AG04450 (cell line): ENCODE results near the gene CNTNAP2. TPM values are rescaled to one million over a fixed set of nuclear protein-coding genes. Genes with fewer than 3 reads are reported as not detected.

Experiments
- CTCF ChIA-PET: fragments of 300-600, 350-600 bp; formaldehyde crosslinking; extraction: SDS; loops from one replicate; lab custom pipeline; 2022; ENCODE audit warnings: antibody characterized with exemption, inconsistent platforms; lab: Charles Lee
- POLR2A ChIA-PET: fragments of 350-600 bp; formaldehyde crosslinking; extraction: SDS; loops from one replicate; lab custom pipeline; 2021; ENCODE audit warnings: antibody characterized with exemption, inconsistent platforms; lab: Yijun Ruan, JAX
- DNase-seq: peaks from one replicate; pipeline ENCODE4 v3.0.0-alpha.2; 2011; ENCODE audit warnings: low read depth, low spot score
- H3K27ac ChIP-seq: one replicate; pipeline ENCODE4 v1.5.1; 2012; ENCODE audit warnings: low read depth, low read length, control low read depth
- H3K27me3 ChIP-seq: one replicate; pipeline ENCODE4 v1.6.0; 2012; ENCODE audit warnings: low read length; ENCODE audit not compliant: control insufficient read depth, insufficient read depth
- H3K4me3 ChIP-seq: 2 replicates; pipeline ENCODE4 v1.5.1; 2011; ENCODE audit warnings: mild to moderate bottlenecking, low read depth, low read length, control low read depth
- H3K9me3 ChIP-seq: 2 replicates; pipeline ENCODE4 v1.5.1; 2012; ENCODE audit warnings: low read length; ENCODE audit not compliant: control insufficient read depth, insufficient read depth
- polyA plus RNA-seq: library from polyadenylated mRNA; depleted of rRNA; stranded (reverse); fragments of >200 nt; gene quantifications from 2 replicates; pipeline ENCODE4 v1.2.3, GENCODE V29; 2011
- TF ChIP-seq, protein P1 (sequence below): IDR thresholded peaks from 2 replicates; pipeline ENCODE4 v1.5.1; 2011; ENCODE audit warnings: low read depth, low read length, control low read depth, inconsistent platforms

The CNTNAP2 gene
- polyA plus RNA-seq, 1 experiment = not detected

GRCh38 chr7:146876411-146876810, 759.8 kb downstream of the CNTNAP2 start:
- no peak overlapping the region for H3K27ac ChIP-seq
- ChIA-PET CTCF (no interaction called here), POLR2A (no interaction called here)
- no peaks in the 10 kb centered on the region for H3K27me3 ChIP-seq
- peaks cover 2% of the 10 kb centered on the region; the same call in 1 of the 2 replicates for H3K9me3 ChIP-seq
- TF ChIP-seq, protein P1, sequence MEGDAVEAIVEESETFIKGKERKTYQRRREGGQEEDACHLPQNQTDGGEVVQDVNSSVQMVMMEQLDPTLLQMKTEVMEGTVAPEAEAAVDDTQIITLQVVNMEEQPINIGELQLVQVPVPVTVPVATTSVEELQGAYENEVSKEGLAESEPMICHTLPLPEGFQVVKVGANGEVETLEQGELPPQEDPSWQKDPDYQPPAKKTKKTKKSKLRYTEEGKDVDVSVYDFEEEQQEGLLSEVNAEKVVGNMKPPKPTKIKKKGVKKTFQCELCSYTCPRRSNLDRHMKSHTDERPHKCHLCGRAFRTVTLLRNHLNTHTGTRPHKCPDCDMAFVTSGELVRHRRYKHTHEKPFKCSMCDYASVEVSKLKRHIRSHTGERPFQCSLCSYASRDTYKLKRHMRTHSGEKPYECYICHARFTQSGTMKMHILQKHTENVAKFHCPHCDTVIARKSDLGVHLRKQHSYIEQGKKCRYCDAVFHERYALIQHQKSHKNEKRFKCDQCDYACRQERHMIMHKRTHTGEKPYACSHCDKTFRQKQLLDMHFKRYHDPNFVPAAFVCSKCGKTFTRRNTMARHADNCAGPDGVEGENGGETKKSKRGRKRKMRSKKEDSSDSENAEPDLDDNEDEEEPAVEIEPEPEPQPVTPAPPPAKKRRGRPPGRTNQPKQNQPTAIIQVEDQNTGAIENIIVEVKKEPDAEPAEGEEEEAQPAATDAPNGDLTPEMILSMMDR = no peak
- no peak for DNase-seq
- no peak overlapping the region for H3K4me3 ChIP-seq

GRCh38 chr7:146878901-146879300, 762.3 kb downstream of the CNTNAP2 start:
- no peak overlapping the region for H3K4me3 ChIP-seq
- peaks cover 2% of the 10 kb centered on the region; the same call in 1 of the 2 replicates for H3K9me3 ChIP-seq
- H3K27me3 ChIP-seq = no peaks in the 10 kb centered on the region
- DNase-seq = no peak
- CTCF ChIA-PET = no interaction called here
- TF ChIP-seq, protein P1 = no peak
- H3K27ac ChIP-seq = no peak overlapping the region
- POLR2A ChIA-PET = no interaction called here

- ChIA-PET CTCF (no interaction called here), POLR2A (no interaction called here)
- TF ChIP-seq, protein P1 = no peak
Observed at GRCh38 chr7:146885231-146885630, 768.6 kb downstream of the CNTNAP2 start.

DNA sequence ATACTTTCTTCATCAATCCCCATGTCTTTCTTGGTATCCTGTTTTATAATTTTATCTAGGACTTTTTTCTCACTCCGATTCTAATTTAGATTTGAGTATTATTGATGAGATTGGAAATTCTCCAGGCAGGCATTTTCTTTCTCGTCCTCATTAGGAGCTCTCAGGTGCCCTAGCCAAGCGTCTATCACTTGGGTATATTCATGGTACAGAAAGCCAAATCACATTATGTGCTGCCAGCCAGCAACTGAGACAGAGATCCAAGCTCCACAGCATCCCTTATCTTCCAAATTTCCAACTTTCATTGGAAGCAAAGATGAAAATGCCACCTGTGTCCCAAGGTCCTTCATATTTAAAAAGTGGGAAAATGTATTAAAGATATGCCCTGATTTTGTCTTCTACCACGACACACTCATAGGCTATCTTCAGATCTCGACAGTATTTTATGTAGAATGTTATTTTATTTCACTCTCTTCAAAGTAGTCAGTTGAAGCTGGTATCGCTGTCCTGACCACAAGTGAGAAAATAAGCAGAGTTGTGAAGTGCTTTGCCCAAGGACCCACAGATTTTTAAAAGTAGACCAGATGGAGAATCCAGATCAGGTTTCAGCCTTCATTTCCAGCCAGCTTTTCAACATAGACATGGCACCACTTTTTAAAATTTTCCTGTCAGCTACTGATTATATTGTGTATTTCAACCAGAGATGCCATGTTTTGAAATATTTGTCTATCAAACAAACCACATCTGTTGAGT, 773.4 kb downstream of the CNTNAP2 start:
- Histone ChIP-seq H3K27me3 (no peaks in the 10 kb centered on the region), H3K27ac (no peak overlapping the region), H3K4me3 (no peak overlapping the region), H3K9me3 (peaks cover 5% of the 10 kb centered on the region)
- no peak for DNase-seq
- TF ChIP-seq, protein P1 = no peak
- POLR2A ChIA-PET = no interaction called here
- CTCF ChIA-PET = no interaction called here

More at GRCh38 chr7:146885231-146885630, 768.6 kb downstream of the CNTNAP2 start:
- Histone ChIP-seq H3K9me3 (peaks cover 6% of the 10 kb centered on the region; the same call in 1 of the 2 replicates), H3K4me3 (no peak overlapping the region), H3K27me3 (no peaks in the 10 kb centered on the region), H3K27ac (no peak overlapping the region)
- no peak for DNase-seq

- DNase-seq = no peak
- ChIA-PET CTCF (no interaction called here), POLR2A (no interaction called here)
- Histone ChIP-seq H3K9me3 (peaks cover 7% of the 10 kb centered on the region), H3K27me3 (no peaks in the 10 kb centered on the region), H3K4me3 (no peak overlapping the region), H3K27ac (no peak overlapping the region)
- TF ChIP-seq, protein P1 = no peak
Observed at GRCh38 chr7:146892151-146892550, 775.5 kb downstream of the CNTNAP2 start.
